Stimulated activated naive CD8-positive, alpha-beta T cell treated with anti-CD3 and anti-CD28 coated beads, Interleukin-15, Interleukin-2, amounts not matched to agents 100 U/mL and 50 U/mL, for 24 hours (primary cell): ENCODE data around the gene CACNA1S.

Experiments
- ATAC-seq: fragments of 150-1000 bp; cut with Tn5 transposase; one replicate; pipeline ENCODE4 v1.10.0; 2021
- DNase-seq: peaks from one replicate; pipeline ENCODE4 v3.0.0; 2021

The CACNA1S gene

GRCh38 chr1:201026836-201027235 is 85.4 kb downstream of the CACNA1S start:
- no peak for DNase-seq
- ATAC-seq: no peak

DNA sequence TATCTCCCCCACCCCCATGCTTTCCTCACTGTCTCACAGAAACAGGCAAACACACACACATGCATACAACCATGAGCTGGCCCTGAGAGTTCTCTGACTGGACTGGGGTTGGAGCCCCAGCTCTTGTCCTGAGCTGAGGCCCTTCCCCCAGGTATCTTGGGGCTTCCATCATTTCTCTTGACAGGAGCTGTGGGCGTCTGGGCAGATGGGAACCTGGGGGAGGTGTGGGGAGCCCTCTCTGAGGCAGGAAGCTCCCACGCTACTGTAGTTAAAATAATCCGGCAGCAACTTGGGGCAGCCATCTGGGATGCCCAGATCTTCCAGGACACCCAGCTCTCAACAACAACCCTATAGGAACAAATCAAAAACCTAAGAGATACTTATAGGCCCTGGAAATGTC is 86.0 kb downstream of the CACNA1S start:
- DNase-seq (no peak), ATAC-seq (no peak)

DNA sequence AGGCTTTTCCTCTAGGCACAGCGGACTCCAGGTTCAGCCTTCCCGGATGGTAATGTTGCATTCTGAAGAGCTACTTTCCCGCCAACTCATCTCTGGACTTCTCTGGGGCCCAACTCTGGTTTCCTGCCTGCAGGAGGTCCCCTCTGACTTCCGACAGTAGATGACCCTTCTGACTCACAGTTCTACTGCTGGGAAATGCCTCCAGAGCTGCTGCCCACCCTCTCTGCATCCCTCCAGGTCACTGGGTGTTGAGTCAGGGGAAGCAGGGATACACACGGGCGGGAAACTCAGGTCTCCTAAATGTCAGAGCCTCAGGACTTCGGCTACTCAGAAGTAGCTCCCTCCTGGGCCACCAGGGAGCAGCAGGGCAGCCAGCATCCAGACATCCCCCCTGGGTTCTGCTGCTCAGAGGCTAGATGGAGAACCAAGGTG is 86.6 kb downstream of the CACNA1S start:
- DNase-seq (peak; percentile 40), ATAC-seq (peak; percentile 4)

DNA sequence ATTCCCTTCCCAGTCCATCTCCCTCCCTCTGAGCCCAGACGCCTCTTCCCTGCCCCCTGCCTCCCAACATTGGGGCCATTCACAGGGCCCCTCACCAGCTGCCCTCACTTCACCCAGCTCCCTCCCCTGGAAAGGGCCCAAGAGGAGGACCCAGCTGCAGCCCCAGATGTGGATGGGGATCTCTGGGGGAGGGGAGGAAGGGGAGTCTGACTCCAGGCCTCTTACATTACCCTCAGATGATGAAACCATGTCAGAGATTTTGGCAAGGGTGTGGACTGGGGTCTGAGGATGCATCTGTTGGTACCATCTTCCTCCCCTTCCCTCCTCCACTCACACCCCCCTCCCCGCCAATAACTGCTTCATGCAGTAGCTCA is 87.6 kb downstream of the CACNA1S start:
- DNase-seq (no peak), ATAC-seq (no peak)

DNA sequence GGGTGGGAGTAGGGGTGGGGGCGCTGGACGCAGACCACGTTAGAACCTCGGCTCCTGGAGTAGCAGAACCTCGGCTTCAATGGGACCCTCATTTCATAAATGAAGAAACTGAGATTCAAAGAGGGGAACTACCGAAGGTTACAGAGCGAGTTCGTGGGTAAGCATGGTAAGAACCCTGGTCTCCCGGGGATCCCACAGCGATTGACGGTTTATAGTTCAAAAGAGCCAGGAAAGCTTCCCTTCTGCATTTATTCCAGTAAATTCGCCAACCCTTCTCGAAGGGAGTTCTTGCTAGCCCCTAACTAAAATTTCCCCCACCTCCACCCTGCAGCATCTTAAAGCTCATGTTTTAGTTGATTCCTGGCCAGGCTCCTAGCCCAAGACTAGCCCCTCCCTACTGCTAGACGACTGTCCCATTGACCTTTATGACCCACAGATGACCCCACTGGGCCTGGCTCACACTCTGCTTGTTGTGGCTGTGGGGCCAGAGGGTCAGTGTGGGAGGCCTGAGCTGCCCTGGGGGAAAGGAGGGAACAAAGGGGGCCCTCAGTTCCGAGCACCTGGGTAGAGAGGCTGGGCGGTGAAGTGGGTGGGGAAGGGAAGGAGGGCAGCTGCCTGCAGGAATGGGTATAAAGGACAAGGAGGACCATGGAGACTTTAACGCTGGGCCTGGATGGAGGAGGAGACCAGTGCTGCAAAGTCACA is 88.2 kb downstream of the CACNA1S start:
- ATAC-seq (no peak), DNase-seq (no peak)

- DNase-seq (peak; percentile 95), ATAC-seq (peak; percentile 75)
Measured at GRCh38 chr1:201023517-201023902, 88.7 kb downstream of the CACNA1S start, which contains the start of gene KIF21B. Gene KIF21B, minus strand, starts transcription at chr1:201023714. Its CDS starts 331 bp downstream, at chr1:201023383.

- DNase-seq: peak; percentile 51
- ATAC-seq: no peak
Measured at GRCh38 chr1:201022820-201023516, 89.3 kb downstream of the CACNA1S start.

- DNase-seq: no peak
- ATAC-seq: no peak
Measured at GRCh38 chr1:201022493-201022819, 89.8 kb downstream of the CACNA1S start.

GRCh38 chr1:201021630-201022492 is 90.4 kb downstream of the CACNA1S start:
- DNase-seq (peak; percentile 49), ATAC-seq (no peak)

GRCh38 chr1:201020721-201021629 is 91.3 kb downstream of the CACNA1S start:
- ATAC-seq (no peak), DNase-seq (peak; percentile 60)

- ATAC-seq (peak; percentile 16), DNase-seq (peak; percentile 54)
Measured at GRCh38 chr1:201020040-201020591, 92.1 kb downstream of the CACNA1S start.

- ATAC-seq (peak; percentile 81), DNase-seq (peak; percentile 89)
Measured at GRCh38 chr1:201019321-201019977, 92.8 kb downstream of the CACNA1S start.

DNA sequence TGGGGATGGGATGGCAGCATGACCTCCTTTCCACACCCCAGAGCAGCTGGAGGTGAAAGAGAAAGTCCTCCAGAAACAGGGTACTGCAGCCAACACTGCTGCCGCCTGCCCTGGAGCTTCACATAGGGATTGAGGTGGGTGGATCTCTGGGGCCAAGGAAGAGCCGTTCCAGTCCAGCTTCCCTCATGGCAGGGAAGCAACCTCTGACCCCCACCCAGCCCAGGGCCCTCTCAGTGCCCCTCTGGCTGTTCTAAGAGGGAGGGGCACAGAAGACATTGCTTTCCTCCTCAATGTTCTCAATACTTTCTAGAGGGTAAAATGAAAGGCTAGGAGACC is 94.4 kb downstream of the CACNA1S start:
- ATAC-seq (no peak), DNase-seq (no peak)

DNA sequence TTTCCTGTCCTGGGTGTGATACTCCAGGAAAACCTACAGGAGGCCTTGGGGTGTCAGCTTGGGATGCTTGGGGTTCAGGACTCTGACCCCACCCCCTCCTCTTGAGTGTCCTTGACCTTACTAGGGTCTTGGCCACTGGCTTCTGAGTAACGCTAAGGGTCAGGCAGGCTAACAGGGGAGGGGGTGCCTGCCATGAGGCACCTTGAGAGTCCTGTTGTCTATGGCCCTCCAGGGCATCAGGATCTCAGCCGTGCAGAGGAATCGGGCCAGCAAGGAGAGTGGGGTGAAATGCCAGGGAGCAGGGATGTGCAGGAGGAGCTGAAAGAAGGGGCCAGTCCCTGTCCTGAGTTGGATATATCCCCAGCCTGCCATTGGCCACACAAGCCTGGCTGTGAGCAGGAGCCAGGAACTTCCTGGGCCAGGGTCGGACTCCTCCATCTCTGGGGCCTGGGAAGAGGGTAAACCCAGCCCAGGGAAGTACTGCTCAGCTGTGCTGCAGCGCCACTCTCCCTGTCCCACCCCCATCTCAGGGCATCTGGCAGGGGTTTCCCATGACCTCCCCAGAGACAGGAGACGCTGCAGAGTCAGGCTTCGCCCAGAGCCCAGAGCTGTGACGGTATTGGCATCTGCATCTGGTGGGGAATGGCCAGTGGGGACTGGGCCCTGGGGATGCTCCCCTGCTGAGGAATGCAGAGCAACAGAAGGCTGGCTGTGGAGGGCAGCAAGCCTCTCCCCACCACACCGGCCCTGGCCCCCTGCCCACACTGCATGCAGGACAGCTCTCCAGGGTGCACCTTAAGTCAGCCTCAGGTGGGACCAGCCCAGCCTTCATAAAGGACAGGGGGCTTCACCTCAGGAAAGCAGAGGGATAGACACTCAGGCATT is 95.0 kb downstream of the CACNA1S start:
- ATAC-seq (no peak), DNase-seq (peak; percentile 40)

DNA sequence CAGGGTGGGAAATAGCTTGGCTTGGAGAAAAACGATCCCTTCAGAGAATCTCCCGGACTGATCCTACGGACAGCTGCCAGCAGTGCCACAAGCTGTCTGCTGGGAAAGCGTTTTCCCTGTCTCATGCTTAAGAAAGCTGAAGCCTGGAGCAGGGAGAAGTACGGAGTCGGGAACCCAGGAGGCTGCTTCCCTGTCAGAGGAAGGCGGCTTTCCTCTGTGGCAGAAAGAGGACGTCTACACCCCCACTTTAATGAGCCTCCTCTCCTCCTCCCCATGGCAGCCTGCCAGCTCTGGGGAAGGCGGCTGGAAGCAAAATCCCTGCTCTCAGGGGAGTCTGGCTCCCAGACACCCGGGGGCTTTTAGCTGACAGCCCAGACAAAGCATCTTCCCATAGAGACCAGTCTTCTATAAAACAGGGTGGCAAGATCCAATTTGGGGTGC is 96.0 kb downstream of the CACNA1S start:
- ATAC-seq (no peak), DNase-seq (no peak)

DNA sequence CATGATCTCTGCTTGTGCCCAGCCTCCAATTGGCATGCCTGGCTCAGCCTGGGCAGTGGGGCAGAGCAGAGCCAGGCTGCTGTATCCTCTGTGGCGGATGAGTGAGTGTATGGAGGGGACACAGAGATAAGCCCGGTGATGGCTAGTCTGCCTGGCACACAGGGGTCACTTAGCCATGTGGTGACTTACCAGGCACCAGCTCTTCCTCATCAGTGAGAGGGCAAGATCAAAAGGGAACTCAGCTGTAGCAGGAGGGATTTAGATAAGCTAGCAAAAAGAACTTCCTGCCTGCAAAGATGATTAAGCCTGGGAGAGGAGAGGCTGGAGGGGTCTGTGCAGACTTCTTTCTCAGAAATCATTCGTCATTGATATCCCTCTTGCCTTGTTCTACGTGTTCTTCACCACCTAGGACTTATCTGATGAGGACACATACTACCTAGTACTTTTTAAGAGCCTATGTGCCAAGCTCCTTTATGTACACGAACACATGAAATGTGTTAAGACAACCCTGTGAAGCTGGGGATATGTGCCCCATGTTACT is 96.6 kb downstream of the CACNA1S start:
- DNase-seq (no peak), ATAC-seq (peak; percentile 55)

GRCh38 chr1:201014816-201015200 is 97.4 kb downstream of the CACNA1S start:
- DNase-seq (no peak), ATAC-seq (no peak)

DNA sequence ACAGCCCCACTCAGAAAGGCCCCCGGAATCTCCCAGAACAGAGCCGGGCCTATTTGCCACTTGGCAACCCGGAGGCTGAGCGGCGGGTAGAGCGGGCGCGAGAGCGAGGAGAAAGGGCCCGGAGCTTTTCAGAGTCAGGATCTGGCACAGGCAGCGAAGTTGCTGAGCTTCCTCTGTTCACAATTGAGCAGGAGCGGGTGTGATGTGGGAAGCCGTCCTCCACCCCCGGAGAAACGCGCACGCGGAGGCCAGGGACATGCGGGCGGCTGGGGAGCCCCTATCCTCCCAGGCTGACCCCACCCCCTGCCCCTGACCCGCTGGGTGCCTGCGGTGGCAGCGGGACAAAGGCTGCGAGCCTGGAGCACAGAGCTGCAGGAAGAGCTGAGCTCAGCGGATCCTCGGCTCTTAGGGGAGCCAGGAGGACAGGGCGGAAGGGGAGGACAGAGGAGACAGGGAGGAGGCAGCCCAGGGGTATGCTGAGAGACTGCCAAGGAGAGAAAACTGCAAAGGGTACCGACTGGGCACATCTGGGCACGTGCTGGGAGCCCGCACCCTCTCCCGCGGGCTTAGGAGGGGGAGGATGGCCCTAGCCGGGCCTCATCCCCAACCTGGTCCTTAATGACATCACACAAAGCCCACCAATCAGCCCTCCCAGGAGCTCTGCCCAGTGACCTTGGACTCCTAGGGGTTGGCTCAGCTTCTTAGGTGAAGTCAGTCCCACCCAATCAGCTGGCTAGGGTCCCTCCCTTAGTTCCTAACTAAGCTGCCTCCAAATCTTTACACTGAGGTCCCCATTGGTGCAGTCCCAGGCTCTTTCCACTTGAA is 98.0 kb downstream of the CACNA1S start:
- DNase-seq (no peak), ATAC-seq (no peak)

GRCh38 chr1:201013031-201013485 is 99.2 kb downstream of the CACNA1S start:
- ATAC-seq: peak; percentile 36
- DNase-seq: no peak
